Liver (tissue), 9 donors: Measurements from ENCODE around the gene COL24A1. TPM values are rescaled to one million over a fixed set of nuclear protein-coding genes. Genes with fewer than 3 reads are reported as not detected.

Source experiments
- DNase-seq: peaks from one replicate; pipeline ENCODE4 v3.0.0-alpha.2; 2017; ENCODE audit warnings: low spot score
- H3K27ac ChIP-seq, 2 donors: one replicate each; pipeline ENCODE4 v1.7.0; 2013; ENCODE audit warnings: inconsistent platforms in 2 of 2, low read length in 2 of 2, control low read depth in 1 of 2, low read depth in 1 of 2, mild to moderate bottlenecking in 1 of 2
- H3K27me3 ChIP-seq, 4 donors: one replicate each; pipeline versions ENCODE4 v1.6.1 to v1.7.0; 2013; ENCODE audit warnings: low read length in 3 of 4, inconsistent platforms in 1 of 4, mild to moderate bottlenecking in 1 of 4, moderate library complexity in 1 of 4; ENCODE audit not compliant: control insufficient read depth in 4 of 4, insufficient read depth in 4 of 4
- H3K36me3 ChIP-seq, 4 donors: one replicate each; pipeline versions ENCODE4 v1.6.1 to v1.7.0; 2013; ENCODE audit warnings: low read length in 3 of 4, mild to moderate bottlenecking in 3 of 4, low read depth in 1 of 4, moderate library complexity in 1 of 4; ENCODE audit not compliant: control insufficient read depth in 4 of 4, insufficient read depth in 3 of 4
- H3K4me1 ChIP-seq, 4 donors: one replicate each; pipeline versions ENCODE4 v1.6.1 to v1.7.0; 2013; ENCODE audit warnings: low read length in 3 of 4, mild to moderate bottlenecking in 3 of 4, moderate library complexity in 1 of 4; ENCODE audit not compliant: control insufficient read depth in 4 of 4, insufficient read depth in 4 of 4
- H3K4me3 ChIP-seq, 3 donors: one replicate each; pipeline versions ENCODE4 v1.6.1 to v1.7.0; 2013; ENCODE audit warnings: low read length in 3 of 3, control low read depth in 1 of 3, low read depth in 1 of 3, mild to moderate bottlenecking in 1 of 3
- H3K9ac ChIP-seq, 2 donors: one replicate each; pipeline ENCODE4 v1.7.0; 2013; ENCODE audit warnings: low read length in 2 of 2, mild to moderate bottlenecking in 2 of 2, moderate library complexity in 2 of 2, control low read depth in 1 of 2, low read depth in 1 of 2
- H3K9me3 ChIP-seq, 4 donors: one replicate each; pipeline versions ENCODE4 v1.6.1 to v1.7.0; 2013; ENCODE audit warnings: low read length in 3 of 4; ENCODE audit not compliant: control insufficient read depth in 4 of 4
- ATF3 ChIP-seq: IDR thresholded peaks from 2 replicates; pipeline ENCODE4 v1.6.1; 2016; ENCODE audit warnings: antibody characterized with exemption
- EGR1 ChIP-seq, 2 donors: IDR thresholded peaks; 2 replicates each; pipeline ENCODE4 v1.6.1; 2016 to 2018; ENCODE audit warnings: antibody characterized with exemption in 2 of 2, low read depth in 2 of 2
- FOXA1 ChIP-seq: IDR thresholded peaks from 2 replicates; pipeline ENCODE4 v1.6.1; 2016; ENCODE audit warnings: antibody characterized with exemption
- FOXA2 ChIP-seq: IDR thresholded peaks from 2 replicates; pipeline ENCODE4 v1.6.1; 2016; ENCODE audit warnings: antibody characterized with exemption
- GABPA ChIP-seq, 2 donors: IDR thresholded peaks in 1 of 2; conservative IDR thresholded peaks in 1 of 2; 2 replicates each; pipeline ENCODE4 v1.6.1; 2016; ENCODE audit warnings: antibody characterized with exemption in 2 of 2, mild to moderate bottlenecking in 1 of 2, moderate library complexity in 1 of 2
- HNF4A ChIP-seq, 2 donors: conservative IDR thresholded peaks; 2 replicates each; pipeline ENCODE4 v1.6.1; 2016; ENCODE audit warnings: antibody characterized with exemption in 2 of 2, mild to moderate bottlenecking in 2 of 2
- HNF4G ChIP-seq: IDR thresholded peaks from 2 replicates; pipeline ENCODE4 v1.6.1; 2016; ENCODE audit warnings: antibody characterized with exemption
- JUND ChIP-seq, 2 donors: IDR thresholded peaks; 2 replicates each; pipeline ENCODE4 v1.6.1; 2016; ENCODE audit warnings: antibody characterized with exemption in 2 of 2
- MAX ChIP-seq: IDR thresholded peaks from 2 replicates; pipeline ENCODE4 v1.6.1; 2016; ENCODE audit warnings: antibody characterized with exemption
- NR2F2 ChIP-seq: IDR thresholded peaks from 2 replicates; pipeline ENCODE4 v1.6.1; 2016; ENCODE audit warnings: antibody characterized with exemption
- RAD21 ChIP-seq, 2 donors: IDR thresholded peaks; 2 replicates each; pipeline ENCODE4 v1.6.1; 2016; ENCODE audit warnings: antibody characterized with exemption in 2 of 2, mild to moderate bottlenecking in 2 of 2
- RXRA ChIP-seq, 2 donors: IDR thresholded peaks; 2 replicates each; pipeline ENCODE4 v1.6.1; 2017 to 2018; ENCODE audit warnings: antibody characterized with exemption in 2 of 2, mild to moderate bottlenecking in 1 of 2
- SP1 ChIP-seq: IDR thresholded peaks from 2 replicates; pipeline ENCODE4 v1.6.1; 2018; ENCODE audit warnings: antibody characterized with exemption, mild to moderate bottlenecking
- TAF1 ChIP-seq: conservative IDR thresholded peaks from 2 replicates; pipeline ENCODE4 v1.6.1; 2016; ENCODE audit warnings: antibody characterized with exemption, mild to moderate bottlenecking
- YY1 ChIP-seq: IDR thresholded peaks from 2 replicates; pipeline ENCODE4 v1.6.1; 2016; ENCODE audit warnings: antibody characterized with exemption, mild to moderate bottlenecking
- ZBTB33 ChIP-seq: IDR thresholded peaks from 2 replicates; pipeline ENCODE4 v1.6.1; 2016; ENCODE audit warnings: antibody characterized with exemption
- WGBS: extraction: QIAGEN DNeasy Blood & Tissue Kit; methylation state at CpG from one replicate; pipeline ENCODE4 v1.1.7; 2013; 5-methylcytosine and 5-hydroxymethylcytosine counted together
- polyA plus RNA-seq, 2 donors: library from polyadenylated mRNA; stranded (reverse) in 1 of 2; unstranded in 1 of 2; fragments of 200-250 nt in 1 of 2; fragments of >200 nt in 1 of 2; fragmentation: Nextera tagmentation in 1 of 2; extraction: Ambion mirVana in 1 of 2; gene quantifications; one replicate each; pipeline versions ENCODE4 v1.2.1 to v1.2.3, GENCODE V29; 2013 to 2015
- total RNA-seq, 2 donors: library from RNA; depleted of rRNA; stranded (reverse); fragments of >200 nt; gene quantifications; one replicate each; pipeline ENCODE4 v1.2.3, GENCODE V29; 2014
- TF ChIP-seq, protein P1 (sequence below): fragments of 150-350 bp; IDR thresholded peaks from 2 replicates; pipeline ENCODE4 v1.5.1; 2017; ENCODE audit warnings: improper control_type of control experiment, low read depth, low read length; ENCODE audit not compliant: missing input control
- TF ChIP-seq, protein P2 (sequence below): IDR thresholded peaks from 2 replicates; pipeline ENCODE4 v1.6.1; 2016; ENCODE audit warnings: antibody characterized with exemption, mild to moderate bottlenecking
- donor health status: healthy.
- donor health status: healthy.
- donor health status: healthy.
- donor health status: healthy.
- donor health status: healthy.

COL24A1 gene
- total and polyA plus RNA-seq, 4 donors = under 0.01 to 0.28 (median 0.01) TPM; not detected in 1

- no peak overlapping the region for H3K27ac ChIP-seq
- H3K36me3 ChIP-seq = no peaks in the 10 kb centered on the region
- no peaks in the 10 kb centered on the region for H3K4me1 ChIP-seq
- H3K9ac ChIP-seq = no peak overlapping the region
- no peak for DNase-seq
- no peak overlapping the region for H3K4me3 ChIP-seq
- TF ChIP-seq JUND (IDR thresholded peaks at IDR 0.05) (no peak), ATF3 (no peak)
- 36% methylated on average over 1 of the region's 1 CpG for WGBS
- H3K9me3 ChIP-seq = no peaks in the 10 kb centered on the region
- H3K27me3 ChIP-seq = no peaks in the 10 kb centered on the region
Observed at GRCh38 chr1:85748120-85748519, 408.5 kb downstream of the COL24A1 start.

- DNase-seq = no peak
- Histone ChIP-seq H3K4me1 (no peaks in the 10 kb centered on the region), H3K27ac (no peak overlapping the region), H3K27me3 (no peaks in the 10 kb centered on the region), H3K9ac (no peak overlapping the region), H3K4me3 (no peak overlapping the region), H3K36me3 (no peaks in the 10 kb centered on the region), H3K9me3 (no peaks in the 10 kb centered on the region)
- TF ChIP-seq RXRA (IDR thresholded peaks at IDR 0.05) (no peak), TAF1 (no peak), ZBTB33 (no peak), JUND (IDR thresholded peaks at IDR 0.05) (no peak), RAD21 (IDR thresholded peaks at IDR 0.05) (no peak)
- WGBS = 90% methylated on average over 3 of the region's 3 CpGs
Observed at GRCh38 chr1:85746777-85747176, 409.8 kb downstream of the COL24A1 start.

DNA sequence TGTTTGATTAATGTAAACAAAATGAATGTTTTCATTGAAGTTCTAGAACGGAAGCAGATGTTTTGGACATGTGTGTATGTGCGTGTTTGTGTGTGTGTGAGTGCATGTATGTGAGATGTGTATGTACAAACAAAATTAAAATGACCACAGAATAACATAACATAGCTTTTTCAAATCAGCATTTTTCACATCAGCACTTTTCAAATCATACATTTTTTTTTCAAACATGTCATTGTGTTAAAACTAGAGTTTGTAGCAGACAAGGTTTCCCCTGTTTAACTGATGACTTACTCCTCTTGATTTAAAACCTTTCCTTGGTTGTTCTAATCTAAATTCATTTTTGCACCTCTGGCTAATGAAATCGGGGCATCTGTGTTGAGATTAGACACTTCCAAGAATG, 412.8 kb downstream of the COL24A1 start:
- Histone ChIP-seq H3K9ac (no peak overlapping the region), H3K9me3 (no peaks in the 10 kb centered on the region), H3K4me3 (no peak overlapping the region), H3K36me3 (no peaks in the 10 kb centered on the region), H3K27me3 (no peaks in the 10 kb centered on the region), H3K4me1 (no peaks in the 10 kb centered on the region), H3K27ac (no peak overlapping the region)
- 68% methylated on average over 3 of the region's 3 CpGs for WGBS
- TF ChIP-seq JUND (IDR thresholded peaks at IDR 0.05) (no peak), TAF1 (no peak), ZBTB33 (no peak), SP1 (no peak), RAD21 (IDR thresholded peaks at IDR 0.05) (no peak), EGR1 (IDR thresholded peaks at IDR 0.05; ENCODE audit: low read depth in 2 of 2) (no peak), RXRA (IDR thresholded peaks at IDR 0.05) (no peak), FOXA1 (no peak), HNF4G (no peak), GABPA (IDR thresholded peaks at IDR 0.05 in 1 of 2, conservative IDR thresholded peaks at IDR 0.05 in 1 of 2) (no peak), FOXA2 (no peak), ATF3 (no peak), MAX (no peak), HNF4A (conservative IDR thresholded peaks at IDR 0.05) (no peak), NR2F2 (no peak), YY1 (no peak)
- TF ChIP-seq, protein P1, sequence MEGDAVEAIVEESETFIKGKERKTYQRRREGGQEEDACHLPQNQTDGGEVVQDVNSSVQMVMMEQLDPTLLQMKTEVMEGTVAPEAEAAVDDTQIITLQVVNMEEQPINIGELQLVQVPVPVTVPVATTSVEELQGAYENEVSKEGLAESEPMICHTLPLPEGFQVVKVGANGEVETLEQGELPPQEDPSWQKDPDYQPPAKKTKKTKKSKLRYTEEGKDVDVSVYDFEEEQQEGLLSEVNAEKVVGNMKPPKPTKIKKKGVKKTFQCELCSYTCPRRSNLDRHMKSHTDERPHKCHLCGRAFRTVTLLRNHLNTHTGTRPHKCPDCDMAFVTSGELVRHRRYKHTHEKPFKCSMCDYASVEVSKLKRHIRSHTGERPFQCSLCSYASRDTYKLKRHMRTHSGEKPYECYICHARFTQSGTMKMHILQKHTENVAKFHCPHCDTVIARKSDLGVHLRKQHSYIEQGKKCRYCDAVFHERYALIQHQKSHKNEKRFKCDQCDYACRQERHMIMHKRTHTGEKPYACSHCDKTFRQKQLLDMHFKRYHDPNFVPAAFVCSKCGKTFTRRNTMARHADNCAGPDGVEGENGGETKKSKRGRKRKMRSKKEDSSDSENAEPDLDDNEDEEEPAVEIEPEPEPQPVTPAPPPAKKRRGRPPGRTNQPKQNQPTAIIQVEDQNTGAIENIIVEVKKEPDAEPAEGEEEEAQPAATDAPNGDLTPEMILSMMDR = no peak
- TF ChIP-seq, protein P2, sequence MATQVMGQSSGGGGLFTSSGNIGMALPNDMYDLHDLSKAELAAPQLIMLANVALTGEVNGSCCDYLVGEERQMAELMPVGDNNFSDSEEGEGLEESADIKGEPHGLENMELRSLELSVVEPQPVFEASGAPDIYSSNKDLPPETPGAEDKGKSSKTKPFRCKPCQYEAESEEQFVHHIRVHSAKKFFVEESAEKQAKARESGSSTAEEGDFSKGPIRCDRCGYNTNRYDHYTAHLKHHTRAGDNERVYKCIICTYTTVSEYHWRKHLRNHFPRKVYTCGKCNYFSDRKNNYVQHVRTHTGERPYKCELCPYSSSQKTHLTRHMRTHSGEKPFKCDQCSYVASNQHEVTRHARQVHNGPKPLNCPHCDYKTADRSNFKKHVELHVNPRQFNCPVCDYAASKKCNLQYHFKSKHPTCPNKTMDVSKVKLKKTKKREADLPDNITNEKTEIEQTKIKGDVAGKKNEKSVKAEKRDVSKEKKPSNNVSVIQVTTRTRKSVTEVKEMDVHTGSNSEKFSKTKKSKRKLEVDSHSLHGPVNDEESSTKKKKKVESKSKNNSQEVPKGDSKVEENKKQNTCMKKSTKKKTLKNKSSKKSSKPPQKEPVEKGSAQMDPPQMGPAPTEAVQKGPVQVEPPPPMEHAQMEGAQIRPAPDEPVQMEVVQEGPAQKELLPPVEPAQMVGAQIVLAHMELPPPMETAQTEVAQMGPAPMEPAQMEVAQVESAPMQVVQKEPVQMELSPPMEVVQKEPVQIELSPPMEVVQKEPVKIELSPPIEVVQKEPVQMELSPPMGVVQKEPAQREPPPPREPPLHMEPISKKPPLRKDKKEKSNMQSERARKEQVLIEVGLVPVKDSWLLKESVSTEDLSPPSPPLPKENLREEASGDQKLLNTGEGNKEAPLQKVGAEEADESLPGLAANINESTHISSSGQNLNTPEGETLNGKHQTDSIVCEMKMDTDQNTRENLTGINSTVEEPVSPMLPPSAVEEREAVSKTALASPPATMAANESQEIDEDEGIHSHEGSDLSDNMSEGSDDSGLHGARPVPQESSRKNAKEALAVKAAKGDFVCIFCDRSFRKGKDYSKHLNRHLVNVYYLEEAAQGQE = no peak
- DNase-seq = no peak
